ENCODE results near the gene TANK.

The TANK gene

DNA sequence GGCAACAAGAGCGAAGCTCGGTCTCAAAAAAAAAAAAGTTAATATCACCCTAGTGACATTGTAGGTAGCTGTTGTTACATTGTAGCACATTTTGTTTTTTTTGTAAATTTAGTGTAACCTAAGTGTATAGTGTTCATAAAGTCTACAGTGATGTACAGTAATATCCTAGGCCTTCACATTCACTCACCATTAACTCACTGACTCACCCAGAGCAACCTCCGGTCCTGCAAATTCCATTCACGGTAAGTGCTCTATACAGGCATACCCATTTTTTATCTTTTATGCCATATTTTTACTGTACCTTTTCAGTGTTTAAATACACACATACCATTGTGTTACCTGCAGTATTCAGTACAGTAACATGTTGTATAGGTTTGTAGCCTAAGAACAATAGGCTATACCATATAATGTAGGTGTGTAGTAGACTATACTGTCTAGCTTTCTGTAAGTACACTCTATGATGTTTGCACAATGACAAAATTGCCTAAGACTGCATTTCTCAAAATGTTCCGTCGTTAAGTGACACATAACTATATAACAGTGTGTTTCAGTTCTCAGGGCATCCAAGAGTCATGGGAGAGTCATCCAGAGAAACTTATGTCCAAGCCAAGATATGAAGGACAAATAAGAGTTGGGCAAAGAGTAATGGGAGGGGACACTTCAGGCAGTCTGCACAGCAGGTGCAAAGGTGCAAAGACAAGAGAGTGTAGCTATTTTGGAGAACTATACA is 68.4 kb downstream of the TANK start:
- DNase-seq (ENCODE audit: low read depth in 2 of 3, low spot score in 1 of 3): no peak

DNA sequence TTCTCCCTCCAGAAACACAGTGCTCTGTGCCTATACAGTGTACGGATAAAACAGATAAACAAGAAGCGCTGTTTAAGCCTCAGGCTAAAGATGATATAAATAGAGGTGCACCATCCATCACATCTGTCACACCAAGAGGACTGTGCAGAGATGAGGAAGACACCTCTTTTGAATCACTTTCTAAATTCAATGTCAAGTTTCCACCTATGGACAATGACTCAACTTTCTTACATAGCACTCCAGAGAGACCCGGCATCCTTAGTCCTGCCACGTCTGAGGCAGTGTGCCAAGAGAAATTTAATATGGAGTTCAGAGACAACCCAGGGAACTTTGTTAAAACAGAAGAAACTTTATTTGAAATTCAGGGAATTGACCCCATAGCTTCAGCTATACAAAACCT is 70.7 kb downstream of the TANK start:
- no peak for DNase-seq (ENCODE audit: low read depth in 2 of 3, low spot score in 1 of 3)

DNA sequence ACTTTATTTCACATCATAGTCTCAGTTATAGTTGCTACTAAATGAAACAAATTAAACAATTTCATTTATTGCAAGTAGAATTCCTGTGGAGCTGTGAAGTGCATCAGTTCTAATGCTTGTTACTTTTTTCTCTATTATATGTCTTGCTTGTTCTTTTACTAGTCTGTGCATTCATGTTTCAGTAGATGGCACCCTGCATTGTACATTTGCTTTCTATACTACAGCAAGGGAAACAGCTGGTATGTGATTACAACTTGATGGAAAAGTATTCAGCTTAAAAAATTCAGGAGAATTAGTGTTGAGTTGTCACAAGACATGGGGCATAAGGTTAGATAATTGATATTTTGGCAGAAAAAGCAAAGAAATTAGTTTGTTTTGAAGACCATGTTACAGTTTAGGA is 72.3 kb downstream of the TANK start:
- no peak for DNase-seq (ENCODE audit: low read depth in 2 of 3, low spot score in 1 of 3)

DNA sequence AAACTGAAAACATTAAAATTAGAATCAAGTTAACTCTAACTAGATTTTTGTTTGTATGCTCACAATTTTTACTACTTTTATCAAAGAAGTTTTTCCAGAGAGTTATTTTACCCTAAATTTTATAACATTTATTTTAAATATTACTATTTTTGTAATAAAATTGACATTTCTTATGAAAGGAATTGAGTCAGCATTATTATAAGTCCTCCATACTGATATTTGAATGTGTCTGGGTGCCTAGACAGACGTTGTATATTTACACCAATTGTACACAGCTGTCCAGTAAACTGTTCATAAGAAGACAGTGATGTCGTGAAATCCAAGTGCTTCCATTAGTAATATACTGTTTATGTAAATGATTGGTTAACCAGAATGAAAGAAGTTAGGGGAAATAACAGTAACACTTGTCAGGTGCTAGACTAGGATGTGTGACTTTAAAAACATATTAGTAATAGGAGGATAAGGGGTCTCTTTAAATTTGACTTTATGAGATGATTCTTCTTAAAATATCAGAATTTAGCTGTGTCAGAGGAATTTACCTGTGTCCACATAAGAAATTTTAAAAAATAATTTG is 73.7 kb downstream of the TANK start:
- no peak for DNase-seq (ENCODE audit: low read depth in 2 of 3, low spot score in 1 of 3)

DNA sequence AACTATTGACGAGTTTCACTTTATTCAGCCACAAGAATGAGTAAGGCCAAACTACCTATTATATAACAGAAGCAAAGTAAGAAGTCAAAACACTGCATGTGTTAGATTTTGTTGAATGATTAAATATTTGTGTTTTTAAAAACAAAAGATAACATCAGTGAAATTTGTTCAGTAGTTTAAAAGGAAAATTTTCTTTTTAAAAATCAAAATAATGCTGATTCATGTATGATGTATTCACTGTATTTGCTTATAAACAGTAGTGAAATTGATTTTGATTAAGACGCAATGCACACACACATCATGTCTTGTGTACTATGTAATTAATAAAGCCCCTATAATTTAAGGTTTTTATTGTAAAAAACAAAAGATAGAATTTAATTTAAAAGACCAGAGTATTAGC is 74.4 kb downstream of the TANK start:
- no peak for DNase-seq (ENCODE audit: low read depth in 2 of 3, low spot score in 1 of 3)

DNA sequence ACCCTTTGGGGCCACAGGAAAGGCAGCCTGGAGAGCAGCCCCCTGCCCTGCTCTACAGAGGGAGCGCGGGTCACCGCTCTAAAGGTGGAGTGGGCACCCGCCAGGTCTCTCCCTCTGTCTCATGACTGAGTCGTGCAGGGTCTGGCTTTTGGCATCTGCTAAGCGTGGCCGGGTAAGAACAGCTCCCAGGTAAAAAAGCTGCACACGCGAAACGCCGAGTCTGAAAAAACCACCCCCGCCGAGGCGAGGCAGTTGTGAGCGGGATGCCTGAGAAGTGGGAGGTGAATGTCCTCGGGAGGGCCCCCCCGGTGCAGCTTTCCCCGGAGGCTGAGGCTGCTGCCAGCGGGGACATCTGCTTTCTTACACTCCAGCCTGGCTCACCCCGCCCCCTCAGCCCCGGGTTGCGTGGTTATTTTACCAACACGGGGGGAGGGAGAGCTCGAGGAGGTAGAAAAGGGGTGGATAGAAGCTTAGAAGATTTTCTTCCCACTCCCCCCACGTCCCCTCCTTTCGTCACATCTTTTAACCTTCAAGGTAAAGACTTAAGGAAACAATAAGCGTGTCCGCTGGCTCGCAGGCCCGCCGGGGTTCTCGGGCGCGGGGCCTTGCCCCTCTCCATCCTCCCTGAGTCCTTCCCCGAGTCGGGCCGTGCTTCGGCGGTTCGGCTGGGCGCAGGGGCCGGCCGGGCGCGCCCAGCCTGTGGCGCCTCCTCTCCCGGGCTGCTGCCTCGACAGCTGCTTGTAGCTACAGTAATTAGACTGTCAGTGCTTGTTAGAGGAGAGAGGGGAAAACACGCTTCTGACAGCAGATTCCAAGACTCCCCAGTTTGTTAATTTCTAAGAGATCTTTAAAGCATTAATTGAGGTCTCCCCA is 77.4 kb downstream of the TANK start:
- no peak for DNase-seq (ENCODE audit: low read depth in 2 of 3, low spot score in 1 of 3)

DNA sequence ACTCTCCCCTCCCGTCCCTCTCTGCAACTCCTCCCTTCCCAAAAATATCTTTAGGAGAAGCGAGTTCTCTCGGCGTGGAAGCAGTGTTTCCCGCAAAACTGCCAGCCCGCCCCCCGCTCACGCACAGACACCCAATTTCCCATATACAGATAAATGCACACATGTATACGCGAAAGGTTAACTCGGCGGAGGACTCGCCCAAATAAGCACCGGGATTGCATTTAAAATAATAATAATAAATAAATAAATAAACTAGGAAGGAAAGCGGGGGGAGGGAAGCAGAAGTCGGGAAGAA is 78.0 kb downstream of the TANK start:
- no peak for DNase-seq (ENCODE audit: low read depth in 2 of 3, low spot score in 1 of 3)

DNA sequence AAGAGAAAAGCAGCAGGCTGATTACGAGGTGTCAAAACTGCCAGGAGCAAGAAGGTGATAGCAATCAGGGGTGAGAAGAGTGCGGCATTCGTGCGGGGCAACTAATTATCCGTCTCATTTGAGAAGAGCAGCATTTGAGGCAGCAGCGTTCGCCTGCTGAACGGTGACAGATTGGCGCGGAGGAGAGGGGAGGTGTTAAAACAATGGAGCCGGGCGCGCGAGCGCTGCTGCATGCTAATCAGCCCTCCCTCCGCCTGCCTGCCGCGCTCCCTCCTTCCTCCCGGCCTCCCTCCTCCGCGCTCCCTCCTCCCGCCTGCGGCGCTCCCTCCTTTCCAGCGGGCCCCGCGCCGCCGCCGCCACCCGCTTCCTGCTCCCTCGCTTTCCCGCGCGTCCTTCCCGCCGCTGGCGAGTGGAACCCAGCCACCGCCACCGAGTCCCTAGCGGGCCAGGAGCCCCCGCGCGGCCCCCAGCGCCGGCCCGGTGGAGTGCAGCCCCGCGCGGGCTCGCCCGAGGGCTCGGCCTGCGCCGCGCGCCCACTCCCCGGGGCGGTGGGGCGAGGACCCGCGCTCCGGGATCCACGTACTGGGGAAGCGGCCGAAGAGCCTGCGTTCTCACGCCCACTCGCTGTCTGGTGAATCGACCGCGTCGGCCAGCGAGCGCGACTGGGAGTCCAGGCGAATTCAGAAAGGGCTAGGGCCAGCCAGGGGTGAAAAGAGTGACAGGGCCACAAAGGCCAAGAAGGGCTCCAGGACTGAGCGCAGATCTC is 78.5 kb downstream of the TANK start:
- peak in 1 of 3 donors; percentile 52 for DNase-seq (ENCODE audit: low read depth in 2 of 3, low spot score in 1 of 3)

DNA sequence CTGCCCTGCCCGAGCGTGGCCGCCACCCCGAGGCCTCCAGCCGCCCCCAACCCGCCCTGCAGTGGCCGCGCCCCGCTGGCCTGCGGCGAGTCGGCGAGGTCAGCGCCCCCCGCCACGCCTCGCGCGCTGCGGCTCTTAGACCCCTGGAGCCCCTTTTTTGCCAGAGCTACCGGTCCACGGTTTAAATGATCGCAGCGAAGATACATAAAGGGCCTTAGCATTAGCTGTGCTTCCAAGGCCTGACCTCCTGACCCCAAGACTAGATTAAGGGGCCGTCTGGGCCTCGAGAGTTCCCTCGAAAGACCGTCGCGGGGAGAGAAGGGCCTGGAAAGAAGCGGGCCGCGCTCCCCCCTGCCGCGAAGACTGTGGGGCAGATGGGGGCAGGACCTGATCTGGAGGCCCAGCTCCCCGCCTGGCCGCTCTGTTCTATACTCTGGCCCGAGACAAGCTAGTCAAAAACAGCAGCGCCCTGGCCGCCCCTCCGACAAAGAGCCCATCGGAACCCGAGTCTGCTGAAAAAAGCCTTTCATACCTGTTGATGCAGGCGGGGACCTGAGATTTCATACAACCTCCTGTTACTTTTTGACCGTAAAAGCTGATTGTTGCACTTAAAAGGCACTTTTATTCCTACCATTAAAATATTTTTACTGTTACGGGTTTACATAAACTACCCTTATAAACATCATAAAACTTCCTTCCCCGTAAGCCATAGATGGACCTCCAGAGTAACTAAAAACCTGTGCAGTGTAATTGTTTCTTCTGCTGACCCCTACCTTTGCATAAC is 79.3 kb downstream of the TANK start:
- no peak for DNase-seq (ENCODE audit: low read depth in 2 of 3, low spot score in 1 of 3)

DNA sequence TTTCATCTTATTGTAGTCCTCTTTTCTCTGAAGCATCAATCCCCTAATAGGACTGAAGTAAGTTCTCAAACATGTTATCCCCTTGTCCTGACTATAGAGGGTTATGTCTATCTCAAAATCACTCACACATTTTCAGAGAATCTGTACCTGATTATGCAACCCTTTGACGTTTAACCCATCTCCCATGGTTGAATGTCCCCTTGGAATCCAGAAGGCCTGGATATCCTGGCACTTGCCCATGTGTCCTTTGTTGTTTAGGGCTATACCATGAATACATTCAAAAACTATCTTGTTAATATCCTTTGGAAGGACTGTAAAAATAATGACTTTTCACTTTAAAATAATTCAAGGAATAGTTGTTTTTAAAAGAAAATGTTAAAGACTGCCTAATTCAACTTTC is 81.7 kb downstream of the TANK start:
- DNase-seq (ENCODE audit: low read depth in 2 of 3, low spot score in 1 of 3): no peak

DNA sequence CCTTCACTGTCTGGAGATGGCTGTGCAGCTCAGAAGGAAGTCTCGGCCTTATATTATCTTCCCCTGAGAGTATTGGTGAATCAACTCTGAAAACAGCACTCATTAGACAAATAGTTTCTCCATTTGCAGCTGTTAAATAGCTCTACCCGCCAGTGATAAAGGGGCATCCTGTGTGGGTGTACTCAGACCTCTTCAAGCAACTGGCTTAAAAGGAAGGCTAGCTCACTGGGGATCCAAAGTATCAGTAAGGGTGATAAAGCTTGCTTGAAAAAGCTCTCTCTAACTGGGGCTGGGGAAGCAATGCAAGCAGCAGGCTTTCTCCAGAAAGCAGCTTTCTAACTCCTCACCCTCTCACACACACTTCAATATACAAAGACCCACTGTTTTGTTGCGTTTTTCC is 83.1 kb downstream of the TANK start:
- DNase-seq (ENCODE audit: low read depth in 2 of 3, low spot score in 1 of 3): no peak

DNA sequence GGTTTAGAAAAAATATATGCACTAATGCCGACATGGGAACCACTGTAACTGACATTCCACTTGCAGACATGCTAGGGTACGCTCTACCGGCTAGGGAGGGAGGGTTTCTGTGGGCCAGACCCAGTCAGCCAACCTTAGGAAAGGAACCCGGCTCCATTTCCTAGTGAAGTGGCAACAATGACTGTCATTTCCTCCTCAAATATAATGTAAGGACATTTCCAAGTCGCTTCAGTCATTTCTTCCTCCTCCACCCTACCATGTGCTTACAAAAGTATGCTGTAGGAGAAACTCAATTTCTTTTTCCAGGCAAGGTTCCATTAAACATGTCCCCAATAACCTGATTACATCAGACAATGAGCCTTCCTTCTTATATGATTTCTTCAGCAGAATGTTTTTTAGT is 83.7 kb downstream of the TANK start:
- DNase-seq (ENCODE audit: low read depth in 2 of 3, low spot score in 1 of 3): no peak

DNA sequence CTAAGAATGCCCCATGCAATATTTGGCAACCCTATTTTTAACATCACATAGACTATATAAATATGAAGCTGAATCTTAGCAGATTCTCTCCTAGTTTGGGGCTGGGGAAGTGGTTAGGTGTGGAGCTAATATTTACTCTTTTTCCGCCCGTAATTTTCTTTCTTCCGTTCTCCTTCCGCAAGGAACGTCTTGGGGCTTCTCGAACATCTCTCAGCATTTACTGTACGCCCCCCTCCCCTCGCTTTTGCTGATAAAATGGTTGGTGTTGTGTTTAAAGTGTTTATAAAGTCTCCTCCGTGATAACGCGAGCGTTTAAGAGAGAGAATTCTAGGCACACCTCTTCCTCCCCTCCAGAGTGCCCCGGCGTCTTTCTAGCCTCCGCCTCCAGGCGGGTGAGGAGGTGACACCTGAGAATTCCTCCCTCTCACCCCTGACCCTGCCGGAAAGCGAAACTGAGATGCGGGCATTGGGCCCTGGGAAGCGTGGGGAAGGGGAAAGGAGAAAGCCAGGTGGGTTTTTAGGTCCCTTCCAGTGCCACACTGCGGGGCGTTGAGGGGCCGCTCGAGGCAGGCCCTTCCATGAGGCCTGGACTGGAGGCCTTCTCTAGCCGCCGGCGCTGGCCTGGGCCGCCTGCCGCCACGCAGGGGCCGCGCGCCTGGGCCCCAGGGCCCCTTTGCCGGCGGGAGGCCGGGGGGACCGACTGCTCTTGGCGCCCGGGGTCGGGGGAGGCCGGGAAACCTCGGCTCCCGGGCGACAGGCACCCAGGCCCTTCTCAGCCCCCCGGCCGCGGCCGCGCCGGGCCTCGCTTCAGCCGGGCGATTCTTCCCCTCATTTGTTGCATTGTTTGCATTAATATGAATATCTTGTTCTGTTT is 84.4 kb downstream of the TANK start:
- DNase-seq (ENCODE audit: low read depth in 2 of 3, low spot score in 1 of 3): peak; percentile 52 to 56 (median 54)

DNA sequence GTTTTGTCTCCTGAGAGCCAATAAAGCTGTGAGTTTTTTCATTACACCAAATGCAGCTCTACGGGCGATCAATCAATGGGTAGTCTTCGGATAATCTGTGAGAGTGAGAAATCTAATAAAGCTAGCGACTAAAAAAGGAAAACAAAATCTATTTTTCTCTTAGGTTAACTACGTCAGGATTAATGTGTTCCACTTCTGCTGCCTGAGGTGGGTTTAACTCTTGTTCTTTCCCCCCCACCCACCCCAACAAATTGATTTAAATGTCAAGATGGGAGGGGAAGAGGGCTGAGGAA is 85.0 kb downstream of the TANK start:
- no peak for DNase-seq (ENCODE audit: low read depth in 2 of 3, low spot score in 1 of 3)

DNA sequence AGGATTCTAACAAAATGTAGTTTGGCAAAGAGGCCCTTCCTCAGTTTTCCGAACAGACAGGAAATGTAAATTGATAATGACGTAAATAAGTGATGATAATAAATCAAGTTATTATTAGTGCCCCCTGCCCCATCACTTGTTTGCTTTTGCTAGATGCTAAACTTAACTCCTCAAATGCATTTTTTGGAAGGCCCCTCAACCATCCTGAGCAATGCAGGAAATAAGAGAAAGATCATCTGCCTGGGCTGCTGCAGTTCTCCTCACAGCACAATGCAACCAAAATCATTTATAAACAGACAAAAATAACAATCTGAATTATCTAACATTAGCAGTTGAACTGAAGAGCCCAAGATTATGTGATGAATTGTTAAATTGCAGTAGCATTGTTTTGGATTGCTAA is 85.4 kb downstream of the TANK start:
- DNase-seq (ENCODE audit: low read depth in 2 of 3, low spot score in 1 of 3): no peak

DNA sequence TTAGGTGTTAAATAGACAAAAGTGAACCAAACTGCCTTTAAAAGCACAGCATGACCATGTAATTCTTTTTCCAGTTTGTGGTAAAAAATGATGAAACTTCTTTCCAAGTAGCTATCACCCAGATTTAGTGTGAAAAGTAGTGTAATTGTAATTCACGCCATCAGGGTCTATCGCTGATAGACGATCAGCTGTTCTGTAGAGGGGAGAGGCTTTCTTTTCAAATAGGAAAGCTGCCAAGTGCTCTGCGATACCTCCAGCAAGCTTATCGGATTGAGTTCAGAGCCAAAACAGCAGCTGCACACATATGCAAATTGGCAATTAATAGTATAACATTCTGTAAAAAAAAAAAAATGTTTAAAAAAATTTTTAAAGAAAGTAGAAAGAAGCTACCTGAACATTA is 86.1 kb downstream of the TANK start:
- no peak for DNase-seq (ENCODE audit: low read depth in 2 of 3, low spot score in 1 of 3)

DNA sequence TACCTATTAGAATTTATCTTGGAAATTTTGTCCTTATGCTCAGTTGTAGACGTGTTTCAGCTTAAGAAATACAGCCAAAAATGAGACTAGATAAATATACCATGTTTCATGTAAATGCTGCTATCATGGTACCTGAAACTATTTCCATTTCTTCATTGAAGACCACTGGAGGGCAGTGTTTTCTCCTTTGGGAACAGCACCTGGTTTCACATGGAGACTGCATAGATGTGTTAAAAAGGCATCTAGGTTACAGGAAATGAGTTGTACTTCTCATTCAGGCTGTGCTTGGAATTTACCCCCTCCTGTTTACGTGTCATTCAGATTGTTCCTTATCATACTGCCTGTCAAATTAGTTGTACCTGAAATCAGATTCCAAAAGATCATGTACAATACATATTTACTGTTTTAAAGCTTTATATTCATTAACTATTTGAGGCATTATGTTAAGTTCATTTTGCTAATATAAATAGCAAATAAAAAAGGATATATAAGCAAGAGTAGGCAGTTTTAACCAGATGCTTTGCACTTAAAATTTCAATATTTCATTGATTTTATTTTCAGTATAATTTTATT is 90.7 kb downstream of the TANK start:
- DNase-seq (ENCODE audit: low read depth in 2 of 3, low spot score in 1 of 3): no peak

DNA sequence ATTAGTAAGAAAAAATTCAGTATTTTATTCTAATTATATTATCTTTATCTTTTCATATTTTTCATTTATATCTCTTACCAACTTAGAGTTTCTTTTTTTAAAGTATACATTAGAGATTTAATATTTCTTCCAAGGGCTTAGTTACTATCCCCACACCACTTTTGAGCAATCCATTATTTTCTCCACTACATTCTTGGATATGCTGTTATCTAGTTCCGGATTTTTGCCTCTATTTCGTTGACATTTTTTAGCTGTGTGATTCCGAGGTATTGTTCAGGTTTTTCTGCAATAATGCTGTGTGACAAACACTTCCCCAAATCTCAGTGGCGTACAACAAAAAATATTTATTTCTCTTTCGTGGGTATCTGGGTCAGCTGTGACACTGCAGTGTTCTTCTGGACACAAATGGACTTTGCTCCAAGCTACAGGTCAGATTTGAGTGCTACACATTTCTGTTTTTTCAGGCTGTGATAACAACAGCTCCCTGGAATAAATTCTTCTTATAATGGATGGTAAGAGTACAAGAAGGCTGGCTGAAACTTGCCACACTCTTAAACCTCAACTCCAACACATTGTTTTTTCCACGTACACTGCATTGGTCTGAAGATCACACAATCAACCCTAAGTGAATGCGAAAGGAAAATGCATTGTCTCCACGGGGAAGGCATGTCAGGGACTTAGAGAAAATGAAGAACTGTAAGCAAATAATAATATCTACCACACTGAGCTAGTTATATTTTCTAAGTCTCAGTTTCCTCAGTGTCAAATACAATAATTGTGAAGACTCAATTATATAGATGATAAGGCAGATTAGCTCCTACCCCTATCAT is 97.1 kb downstream of the TANK start:
- no peak for DNase-seq (ENCODE audit: low read depth in 2 of 3, low spot score in 1 of 3)

DNA sequence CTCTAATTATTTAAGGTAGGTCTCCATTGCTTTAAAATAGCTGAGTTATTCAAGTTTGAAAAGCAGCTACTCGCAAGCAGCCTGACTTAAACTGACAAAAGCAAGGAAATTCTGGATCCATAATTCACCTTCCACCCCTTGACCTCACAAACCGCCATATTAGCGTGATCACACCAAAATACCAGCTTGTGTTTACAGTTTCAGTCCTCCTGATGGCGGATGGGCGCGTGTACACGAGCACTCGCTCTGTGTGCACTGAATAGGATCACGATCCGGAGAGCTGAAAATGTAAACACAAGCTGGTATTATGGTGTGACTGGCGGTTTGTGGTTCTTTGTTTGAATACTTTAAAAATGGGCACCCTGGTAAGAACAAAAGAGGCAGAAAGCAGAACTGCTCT is 105.6 kb downstream of the TANK start:
- no peak for DNase-seq (ENCODE audit: low read depth in 2 of 3, low spot score in 1 of 3)
